ENCODE measurements around the gene SYCN.

Gene SYCN

GRCh38 chr19:39171479-39172465, 32.3 kb downstream of the SYCN start:
- DNase-seq (ENCODE audit: low read depth): no peak

GRCh38 chr19:39170386-39171231, 33.5 kb downstream of the SYCN start:
- no peak for DNase-seq (ENCODE audit: low read depth)

GRCh38 chr19:39169143-39169810, 34.8 kb downstream of the SYCN start:
- DNase-seq (ENCODE audit: low read depth): no peak

GRCh38 chr19:39168258-39169142, 35.6 kb downstream of the SYCN start:
- DNase-seq (ENCODE audit: low read depth): no peak

GRCh38 chr19:39167461-39168257, 36.4 kb downstream of the SYCN start:
- no peak for DNase-seq (ENCODE audit: low read depth)

GRCh38 chr19:39166571-39167391, 37.3 kb downstream of the SYCN start:
- no peak for DNase-seq (ENCODE audit: low read depth)

- no peak for DNase-seq (ENCODE audit: low read depth)
These were observed 38.2 kb downstream of the SYCN start for GRCh38 chr19:39165857-39166256.

GRCh38 chr19:39164289-39164688, 39.8 kb downstream of the SYCN start:
- no peak for DNase-seq (ENCODE audit: low read depth)

- DNase-seq (ENCODE audit: low read depth): no peak
These were observed 40.4 kb downstream of the SYCN start for GRCh38 chr19:39163621-39164020.

GRCh38 chr19:39162441-39163043, 41.5 kb downstream of the SYCN start:
- DNase-seq (ENCODE audit: low read depth): no peak

GRCh38 chr19:39160889-39161672, 43.0 kb downstream of the SYCN start:
- peak; percentile 29 for DNase-seq (ENCODE audit: low read depth)

- peak; percentile 51 for DNase-seq (ENCODE audit: low read depth)
These were observed 43.6 kb downstream of the SYCN start for GRCh38 chr19:39160523-39160861.

- no peak for DNase-seq (ENCODE audit: low read depth)
These were observed 45.3 kb downstream of the SYCN start for GRCh38 chr19:39158646-39159260.

- no peak for DNase-seq (ENCODE audit: low read depth)
These were observed 46.1 kb downstream of the SYCN start for GRCh38 chr19:39157997-39158389.

GRCh38 chr19:39157275-39157996, 46.6 kb downstream of the SYCN start:
- DNase-seq (ENCODE audit: low read depth): no peak

GRCh38 chr19:39156326-39157230, 47.5 kb downstream of the SYCN start:
- DNase-seq (ENCODE audit: low read depth): no peak
